RKO (cell line): Measurements from ENCODE around the gene SIK1.
"Not testable (repeated sequence)": the region's sequence is repeated elsewhere in the genome, so short reads cannot be mapped to it uniquely, and the experiment has no call there.

ENCODE experiments used
- DNase-seq: peaks from one replicate; pipeline ENCODE4 v3.0.0-alpha.2; 2016; ENCODE audit warnings: low spot score

The SIK1 gene

DNA sequence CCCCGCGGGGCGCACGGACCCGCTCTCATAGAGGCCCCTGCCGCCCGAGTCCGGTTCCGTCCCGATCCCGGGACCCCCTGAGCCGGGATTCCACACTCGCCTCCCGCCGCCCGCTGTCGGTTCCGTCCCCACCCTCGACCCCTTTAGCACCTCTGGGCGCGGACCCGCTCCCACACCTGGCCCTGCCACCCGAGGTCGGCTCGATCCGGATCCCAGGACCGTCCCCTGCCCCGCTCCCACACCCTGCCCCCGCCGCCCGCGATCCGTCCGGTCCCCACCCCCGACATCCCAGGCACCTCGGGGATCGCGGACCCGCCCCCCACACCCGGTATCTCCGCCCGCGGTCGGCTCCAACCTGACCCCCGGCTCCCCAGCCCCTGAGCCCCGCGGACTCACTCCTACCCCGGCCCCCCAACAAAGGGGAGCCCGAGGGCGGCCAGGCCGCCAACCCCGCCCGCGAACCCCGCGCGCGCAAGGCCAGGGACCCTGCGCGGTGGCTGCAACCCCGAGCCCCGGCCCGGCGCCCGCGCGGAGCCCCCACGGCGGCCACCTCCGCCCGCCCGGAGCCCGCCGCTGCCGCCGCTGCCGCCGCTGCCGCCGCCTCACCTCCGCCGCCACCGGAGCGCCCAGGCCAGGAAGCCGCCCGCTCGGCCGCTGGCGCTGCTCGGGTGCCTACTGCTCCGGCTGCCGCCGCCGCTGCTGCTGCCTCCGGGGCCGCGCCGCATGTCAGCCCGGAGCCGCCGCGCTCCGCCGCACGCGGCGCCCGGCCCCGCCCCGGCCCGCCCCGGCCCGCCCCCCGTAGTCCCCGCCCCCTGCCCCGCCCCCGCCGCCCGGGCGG, at the start of gene SIK1:
TSS of gene SIK1 (minus strand) at position 728 of the 838 bp plus-strand sequence. CDS start 953 bp downstream, outside the sequence.
- not testable (repeated sequence) for DNase-seq

DNA sequence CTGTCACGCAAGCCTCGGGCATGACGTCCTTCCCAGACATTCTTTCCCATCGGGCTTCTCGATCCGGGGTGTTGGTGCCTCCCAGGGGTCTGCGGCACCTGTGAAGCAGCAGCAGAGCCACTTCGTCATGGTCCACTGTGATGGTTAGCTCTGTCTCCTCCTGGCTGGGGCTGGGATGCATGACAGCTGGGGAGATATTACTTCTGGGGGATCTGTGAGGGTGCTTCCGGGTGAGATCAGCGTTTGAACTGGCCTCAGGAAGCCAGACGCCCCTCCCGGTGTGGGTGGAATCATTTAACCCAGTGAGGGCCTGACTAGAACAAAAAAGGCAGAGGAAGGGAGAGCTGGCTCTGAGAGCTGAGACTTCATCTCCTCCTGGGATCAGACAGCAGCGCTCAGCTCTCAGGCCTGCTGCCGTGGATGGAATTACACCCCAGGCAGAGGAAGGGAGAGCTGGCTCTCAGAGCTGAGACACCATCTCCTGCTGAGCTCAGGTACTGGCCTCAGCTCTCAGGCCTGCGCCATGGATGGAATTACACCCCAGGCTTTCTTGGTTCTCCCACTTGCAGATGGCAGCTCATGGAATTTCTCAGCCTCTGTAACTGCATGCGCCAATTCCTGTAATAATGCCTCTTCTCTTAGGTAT, 44.8 kb upstream of the SIK1 start:
- not testable (repeated sequence) for DNase-seq

DNA sequence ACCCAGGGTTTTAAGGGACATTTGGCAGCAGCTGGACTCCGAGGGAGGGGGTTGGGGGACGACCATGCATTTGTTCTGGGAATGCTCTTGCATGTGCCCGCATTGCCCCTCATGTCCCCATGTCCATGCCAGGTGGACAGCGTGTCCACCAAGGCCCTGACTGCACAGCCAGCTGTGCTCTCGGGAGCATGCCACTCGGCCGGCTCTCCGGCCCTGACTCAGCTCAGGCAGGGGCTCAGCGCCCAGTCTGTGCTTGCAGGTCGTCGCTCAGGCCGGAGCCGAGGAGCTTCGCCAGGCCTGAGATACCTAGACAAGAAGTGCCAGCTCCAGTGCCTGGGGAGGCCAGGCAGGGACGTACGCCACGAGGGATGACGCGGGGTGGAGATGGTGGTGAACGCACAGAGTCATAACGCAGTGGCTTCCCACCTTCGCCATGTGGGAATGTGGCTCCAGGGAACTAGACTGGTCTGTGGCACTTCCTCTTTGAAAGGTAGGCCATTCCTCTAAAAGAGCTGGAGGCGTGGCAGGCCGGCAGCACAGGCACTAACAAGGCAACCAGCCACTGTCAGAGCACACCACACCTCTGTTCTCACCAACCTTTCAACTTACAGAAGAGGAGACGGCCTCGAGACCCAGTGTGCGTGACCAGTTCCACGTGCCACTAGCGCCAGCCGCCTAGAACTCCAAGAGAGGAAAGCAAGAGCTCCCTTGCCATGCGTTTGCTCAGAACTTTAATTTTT, 43.0 kb upstream of the SIK1 start:
- not testable (repeated sequence) for DNase-seq

DNA sequence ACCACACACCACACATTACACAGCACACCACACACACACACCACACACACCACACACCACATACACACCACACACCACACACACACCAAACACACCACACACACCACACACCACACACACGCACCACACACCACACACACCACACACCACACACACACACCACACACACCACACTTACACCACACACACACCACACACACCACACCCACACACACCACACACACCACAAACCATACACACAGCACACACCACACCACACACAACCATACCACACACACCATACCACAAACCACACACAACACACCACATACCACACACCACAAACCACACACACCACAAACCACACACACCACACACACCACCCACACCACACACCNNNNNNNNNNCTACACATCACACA, 40.9 kb upstream of the SIK1 start:
- no peak for DNase-seq

DNA sequence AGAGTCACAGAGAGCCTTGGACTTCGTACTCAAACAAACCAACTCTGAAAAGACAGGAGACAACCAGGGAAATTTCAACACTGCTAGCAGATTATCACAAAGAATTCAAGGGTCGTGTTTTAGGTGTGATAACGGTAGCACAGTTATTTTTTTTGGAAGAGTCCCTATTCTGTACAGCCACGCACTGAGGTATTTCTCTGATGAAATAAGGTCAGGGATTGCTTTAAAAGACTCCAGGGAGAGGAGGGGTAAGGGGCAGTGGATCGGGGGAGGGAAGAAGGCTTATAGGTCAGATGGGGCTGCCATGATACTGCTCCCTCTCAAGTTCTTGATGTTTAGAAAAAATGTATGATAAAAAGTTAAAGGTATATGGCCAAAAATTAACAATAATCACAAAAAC, 38.2 kb upstream of the SIK1 start:
- DNase-seq, result not testable (repeated sequence)

DNA sequence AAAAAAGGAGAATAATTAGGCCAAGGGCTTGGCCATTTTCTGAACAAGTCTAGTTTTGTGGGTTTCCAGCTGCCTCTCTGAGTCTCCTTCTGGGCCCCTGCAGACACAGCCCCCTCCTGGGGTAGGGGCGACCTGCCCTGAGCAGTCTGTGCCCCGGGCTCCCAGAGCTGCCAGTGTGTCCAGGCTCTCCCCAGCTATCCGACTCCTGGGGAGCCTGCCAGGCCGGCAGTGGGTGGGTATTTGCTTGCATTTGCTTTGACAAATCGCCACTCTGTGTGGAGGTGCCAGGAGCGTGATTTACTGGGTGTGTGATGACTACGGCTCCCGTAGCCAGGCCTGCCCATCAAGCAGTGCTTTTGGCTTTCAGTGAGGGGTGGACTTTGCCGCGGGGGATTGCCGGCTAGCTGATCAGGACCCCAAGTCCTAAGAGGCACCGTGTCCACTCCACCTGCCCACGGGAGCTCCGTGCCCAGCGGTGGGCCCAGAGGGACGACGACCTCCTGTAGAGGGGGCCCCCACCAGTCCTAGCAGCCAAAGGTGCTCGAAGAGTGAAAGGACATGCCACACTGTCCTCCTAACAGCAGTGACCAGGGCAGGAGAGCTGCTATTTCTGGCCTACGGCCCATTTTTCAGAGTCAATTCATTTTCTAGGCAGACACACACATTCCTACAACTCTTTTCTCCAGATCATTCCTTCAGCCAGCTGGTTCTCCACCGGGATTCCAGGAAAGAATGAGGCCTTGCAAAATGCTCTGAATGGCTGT, 36.7 kb upstream of the SIK1 start:
- not testable (repeated sequence) for DNase-seq

DNA sequence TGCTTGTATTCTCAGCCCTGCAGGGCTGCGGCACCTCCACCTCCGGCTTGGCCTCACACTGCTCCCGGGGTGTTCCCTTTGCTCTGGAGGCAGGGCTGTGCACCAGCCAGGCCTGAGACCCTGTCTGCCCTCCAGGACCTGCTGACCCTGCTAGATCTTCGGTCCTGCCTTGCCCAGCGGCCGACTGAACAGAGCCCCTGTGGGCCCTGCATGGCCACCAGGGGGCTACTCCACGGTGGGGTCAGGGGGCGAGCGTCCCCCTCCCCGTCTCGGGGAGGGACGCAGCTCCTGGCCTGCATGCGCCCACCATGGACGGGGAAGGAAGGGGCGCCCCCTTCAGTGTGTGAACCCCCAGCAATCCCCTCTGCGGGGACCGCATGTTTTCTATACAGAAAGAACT, 36.0 kb upstream of the SIK1 start:
- DNase-seq, result not testable (repeated sequence)

DNA sequence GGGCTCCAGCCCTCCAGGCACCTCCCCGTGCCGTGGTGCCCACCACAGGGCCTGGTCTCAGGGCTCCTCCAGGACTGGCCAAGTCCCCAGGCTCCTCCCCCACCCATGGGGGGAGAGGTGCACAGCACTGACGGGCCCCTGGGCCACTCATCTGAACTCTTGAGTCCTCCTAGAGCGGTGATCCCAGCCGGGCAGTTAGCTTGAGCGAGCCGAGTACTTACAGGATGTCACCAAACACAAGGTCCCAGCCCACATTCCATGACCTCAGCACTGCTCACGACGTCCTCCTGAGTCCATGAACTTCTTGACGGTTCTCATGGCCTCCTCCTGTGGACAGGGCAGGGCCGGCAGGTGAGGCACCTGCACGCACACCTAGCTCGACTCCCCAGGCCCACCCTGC, 33.5 kb upstream of the SIK1 start:
- DNase-seq, result not testable (repeated sequence)

DNA sequence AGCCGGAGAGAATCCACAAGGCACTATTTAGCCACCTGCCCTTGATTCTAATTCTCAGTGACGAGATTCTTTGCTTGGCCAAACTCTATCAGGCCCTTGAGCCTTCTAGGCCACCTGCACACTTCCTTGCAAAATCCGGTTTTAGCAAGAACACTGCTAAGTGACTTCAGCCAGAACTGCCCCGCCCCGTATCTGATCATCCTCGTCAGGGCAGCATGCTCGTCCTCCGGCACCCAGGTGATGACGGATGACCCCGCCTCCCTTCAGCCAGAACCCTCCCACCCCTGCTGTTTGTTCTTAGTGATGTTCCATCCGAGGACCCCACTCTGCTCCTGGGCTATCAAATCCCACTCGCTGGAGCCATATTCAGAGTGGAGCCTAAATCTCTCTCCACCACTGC, 32.1 kb upstream of the SIK1 start:
- not testable (repeated sequence) for DNase-seq

DNA sequence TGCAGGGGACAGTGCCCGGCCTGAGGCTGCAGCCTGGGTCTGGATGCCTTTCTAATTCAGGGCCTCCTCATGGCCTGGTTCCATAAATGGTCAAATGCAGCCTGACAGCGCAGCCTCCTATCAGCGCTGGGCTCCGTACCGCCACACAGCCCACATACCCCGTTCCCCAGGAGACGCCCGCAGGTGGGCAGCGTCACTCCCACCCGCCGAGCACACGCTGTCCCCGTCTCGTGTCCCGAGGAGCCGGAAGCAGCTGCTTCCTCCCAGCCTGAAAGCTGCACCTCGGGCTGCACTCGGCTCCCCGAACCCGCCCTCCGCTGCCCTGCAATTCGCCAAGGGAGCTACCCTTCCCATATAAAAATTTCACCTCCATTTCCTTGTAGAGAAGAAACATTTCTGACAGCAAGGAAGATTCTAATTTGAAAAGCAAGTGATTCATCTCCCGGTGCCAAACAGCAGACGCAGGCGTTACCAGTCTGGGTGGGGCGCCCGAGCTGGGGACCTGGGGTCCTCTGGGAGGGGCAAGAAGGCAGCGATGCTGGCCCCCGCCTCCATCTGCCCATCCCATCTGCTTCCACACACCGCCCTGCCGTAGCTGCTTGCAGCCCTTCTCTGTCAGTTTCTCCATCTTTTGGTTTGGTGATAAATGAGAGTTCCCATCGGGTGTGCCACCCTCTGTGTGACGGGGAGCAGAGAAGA, 29.8 kb upstream of the SIK1 start:
- not testable (repeated sequence) for DNase-seq

DNA sequence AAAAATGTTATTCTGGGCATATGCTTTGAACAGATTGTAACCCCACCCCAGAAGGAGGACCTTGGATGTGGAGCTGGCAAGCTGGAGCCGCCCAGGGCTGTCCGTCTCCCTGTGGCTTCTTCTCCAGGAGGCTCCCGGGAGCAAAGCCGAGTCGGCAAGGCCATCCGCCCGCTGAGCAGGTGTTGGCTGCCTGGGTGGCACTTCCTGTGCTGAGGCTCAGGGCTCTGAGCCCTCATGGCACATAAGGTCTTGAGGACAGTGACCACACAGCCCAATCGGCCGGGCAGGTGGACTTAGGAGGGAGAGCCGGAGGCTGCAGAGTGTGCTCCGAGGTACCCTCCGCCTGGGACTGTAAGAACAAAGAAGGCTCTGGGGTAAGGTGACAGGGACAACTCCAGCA, 28.8 kb upstream of the SIK1 start:
- DNase-seq, result not testable (repeated sequence)

DNA sequence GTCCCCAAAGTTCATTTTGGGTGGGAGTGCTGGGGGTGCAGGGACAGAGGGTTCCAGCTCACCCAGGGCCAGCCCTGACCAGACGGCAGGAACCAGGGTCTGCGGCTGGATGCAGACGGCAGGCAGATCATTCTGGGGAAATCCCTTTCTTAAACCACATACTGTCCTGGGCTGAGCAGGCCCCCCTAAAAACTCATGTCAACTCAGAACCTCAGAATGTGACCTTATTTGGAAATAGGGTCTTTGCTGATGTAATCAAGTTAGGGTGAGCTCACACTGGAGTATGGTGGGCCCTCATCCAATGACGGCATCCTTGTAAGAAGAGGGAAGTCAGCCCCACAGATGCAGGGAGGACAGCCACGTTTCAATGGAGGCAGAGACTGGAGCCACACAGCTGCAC, 27.2 kb upstream of the SIK1 start:
- not testable (repeated sequence) for DNase-seq

DNA sequence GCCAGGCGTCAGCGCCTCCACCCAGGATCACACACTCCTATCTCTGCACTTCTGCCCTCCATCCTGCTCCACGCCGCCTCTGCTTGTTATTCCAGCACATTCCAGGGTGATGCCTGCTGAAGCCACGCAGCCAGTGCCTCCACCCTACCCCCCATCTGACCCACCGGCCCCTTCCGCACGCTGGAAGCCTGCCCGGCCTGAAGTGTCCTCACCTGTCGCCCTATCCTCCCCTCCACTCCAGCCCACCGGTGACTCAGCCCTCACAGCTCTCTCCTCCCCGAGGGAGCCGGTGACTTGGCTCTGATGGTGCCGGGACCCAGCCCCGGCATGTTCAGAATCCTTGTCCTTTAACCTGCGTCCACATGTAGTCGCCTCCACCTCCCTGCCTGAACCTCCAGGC, 24.9 kb upstream of the SIK1 start:
- not testable (repeated sequence) for DNase-seq

DNA sequence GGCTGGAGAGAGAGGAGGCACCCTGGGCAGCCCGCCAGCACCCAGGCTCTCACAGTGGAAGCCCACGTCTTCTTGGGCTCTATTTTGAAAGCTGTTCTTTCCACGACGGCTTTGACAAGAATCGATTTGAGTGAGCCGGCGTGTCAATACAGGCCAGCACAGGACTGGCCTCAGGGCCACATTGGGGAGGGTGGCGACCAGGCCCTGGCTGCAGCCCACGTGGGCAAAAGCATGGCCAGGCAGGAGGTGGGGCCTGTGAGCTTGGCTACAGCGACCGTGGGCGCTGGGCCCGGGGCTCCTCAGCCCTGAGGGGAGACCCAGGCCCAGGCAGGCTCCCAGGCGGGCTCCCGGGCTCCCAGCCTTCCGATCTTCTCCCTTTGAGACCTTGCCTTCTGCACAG, 23.4 kb upstream of the SIK1 start:
- not testable (repeated sequence) for DNase-seq

DNA sequence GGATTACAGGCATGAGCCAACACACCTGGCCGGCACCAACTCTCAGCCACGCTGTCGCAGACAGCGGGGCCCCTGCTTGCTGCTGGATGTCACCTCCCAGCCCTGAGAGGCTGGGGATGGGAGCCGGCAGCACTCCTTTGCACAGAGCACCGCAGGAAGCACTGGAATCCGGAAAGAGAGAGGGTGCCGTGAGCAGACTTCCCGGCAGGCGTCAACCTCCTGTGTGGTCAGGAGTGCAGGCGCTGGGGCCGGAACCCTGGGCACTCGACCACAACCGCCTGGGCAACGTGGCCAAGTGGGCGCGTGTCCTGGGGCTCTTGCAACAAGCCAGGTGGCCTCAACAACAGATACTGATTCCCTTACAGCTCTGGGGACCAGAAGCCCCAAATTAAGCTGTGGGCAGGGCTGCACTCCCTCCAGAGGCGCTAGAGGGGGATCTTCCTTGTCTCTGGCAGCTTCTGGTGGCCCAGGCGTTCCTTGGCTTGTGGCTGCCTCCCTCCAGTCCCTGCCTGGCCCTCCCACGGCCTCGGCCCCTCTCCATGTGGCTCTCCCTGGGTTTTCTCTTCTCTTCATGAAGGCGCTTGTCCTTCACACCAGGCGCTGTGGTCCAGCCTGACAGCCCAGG, 20.5 kb upstream of the SIK1 start:
- DNase-seq, result not testable (repeated sequence)

DNA sequence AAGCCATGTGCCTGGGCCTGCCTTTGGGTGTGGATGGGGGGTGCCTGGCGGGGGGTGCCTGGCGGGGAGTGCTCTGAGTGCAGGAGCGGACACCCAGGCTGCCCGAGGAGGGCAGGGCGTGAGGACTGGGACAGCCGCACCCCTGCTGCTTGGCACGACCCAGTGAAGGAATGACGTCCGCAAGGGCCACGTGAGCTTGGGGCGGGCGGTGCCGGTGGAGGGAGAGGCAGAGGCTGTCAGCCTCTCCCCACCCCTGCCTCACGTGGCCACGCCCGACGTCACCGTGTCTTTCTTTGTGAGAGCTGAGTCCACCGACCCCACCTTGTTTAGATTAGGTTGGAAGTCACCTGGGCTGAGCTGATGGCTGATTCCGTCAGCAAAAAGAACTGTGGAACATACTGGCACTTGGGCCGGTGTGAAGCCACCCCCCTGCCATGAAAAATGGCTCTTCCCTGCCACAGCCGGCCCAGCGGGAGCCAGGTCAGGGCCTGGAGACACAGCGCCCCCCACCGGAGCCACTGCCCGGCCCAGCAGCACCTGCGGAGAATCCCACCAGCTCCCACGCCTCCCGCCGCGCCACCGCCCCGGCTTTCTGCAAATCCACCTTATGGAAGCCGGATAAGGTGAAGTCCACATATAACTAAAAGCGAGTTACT, 19.5 kb upstream of the SIK1 start:
- DNase-seq, result not testable (repeated sequence)

DNA sequence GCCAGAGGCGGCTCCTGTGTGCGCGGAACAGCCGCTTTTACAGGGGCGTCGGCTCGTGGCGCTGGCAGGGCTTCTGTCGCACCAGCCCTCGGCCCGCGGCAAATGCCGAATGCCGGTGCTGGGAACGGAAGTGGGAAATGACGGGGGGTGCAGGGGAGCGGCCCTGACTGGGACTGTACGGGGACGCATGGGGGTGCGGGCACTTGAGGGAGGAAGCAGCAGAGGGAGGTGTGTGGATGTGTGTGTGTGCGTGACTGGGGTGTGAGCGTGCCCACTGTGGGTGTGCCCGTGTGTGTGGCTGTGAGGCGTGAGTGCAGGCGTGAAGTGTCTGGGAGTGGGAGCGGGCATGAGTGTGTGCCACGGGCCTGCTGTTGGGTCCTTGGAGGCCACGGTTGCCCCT, 17.6 kb upstream of the SIK1 start:
- not testable (repeated sequence) for DNase-seq

DNA sequence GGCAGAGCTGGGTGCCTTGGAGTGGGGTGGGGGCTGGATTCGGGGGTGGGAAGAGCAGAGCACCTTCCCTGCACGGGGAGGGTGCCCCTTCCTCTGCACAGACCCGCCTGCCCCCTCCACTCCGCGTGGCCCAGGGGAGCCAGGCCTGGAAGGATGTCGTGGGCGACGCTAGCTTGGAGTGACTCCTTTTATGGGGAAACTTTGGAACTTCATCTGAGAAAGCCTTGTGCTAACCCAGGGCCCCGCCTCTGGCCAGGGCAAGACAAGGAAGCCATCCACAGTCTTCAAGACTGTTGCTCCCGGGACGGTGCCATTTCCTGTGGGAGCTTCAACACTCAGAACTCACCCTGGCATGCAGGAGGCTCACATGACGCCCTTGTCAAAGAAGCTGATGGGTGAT, 15.6 kb upstream of the SIK1 start:
- DNase-seq, result not testable (repeated sequence)

DNA sequence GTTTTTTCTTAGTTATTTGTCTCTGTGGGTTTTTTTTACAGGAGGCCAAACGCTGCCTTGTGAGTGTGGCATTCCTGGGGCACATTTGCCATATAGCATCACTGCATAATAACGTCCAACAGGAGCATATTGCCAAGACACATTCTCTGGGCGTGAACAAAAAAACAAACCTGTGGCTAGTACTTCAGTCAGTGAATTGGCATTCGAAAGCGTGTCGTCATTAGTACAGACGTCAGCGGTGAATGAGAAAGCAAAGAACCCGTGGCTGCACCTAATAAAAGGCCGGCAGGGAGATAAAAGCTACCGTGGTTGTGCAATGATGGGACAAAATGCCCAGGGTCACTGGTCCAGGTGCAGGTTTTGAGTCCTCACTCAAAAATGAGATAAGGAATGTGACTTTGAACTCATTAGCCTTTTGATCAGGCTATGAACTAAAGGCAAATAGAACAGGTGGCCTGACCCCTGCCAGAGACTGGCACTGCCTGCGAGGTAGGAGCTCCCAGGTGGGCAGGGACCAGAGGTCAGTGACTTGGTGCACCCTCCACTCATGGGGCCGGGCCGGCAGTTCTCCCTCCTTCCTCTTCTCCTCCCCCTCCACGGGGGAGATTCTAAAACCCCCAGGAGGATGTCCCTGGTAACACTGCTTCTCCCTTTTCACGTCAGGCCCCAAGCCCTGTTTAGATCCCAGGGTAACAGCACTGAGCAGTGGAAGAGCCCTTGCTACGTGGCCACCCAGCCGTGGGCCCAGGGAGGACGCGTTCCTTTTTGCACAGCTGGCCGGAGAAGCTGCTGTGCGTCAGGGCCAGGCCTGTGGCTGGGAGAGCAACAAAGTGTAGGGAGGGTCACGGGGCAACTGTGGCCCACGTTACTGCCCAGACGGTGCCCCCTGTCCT, 14.2 kb upstream of the SIK1 start:
- DNase-seq, result not testable (repeated sequence)
